Measurements from ENCODE around the gene RNF166.

Gene RNF166

DNA sequence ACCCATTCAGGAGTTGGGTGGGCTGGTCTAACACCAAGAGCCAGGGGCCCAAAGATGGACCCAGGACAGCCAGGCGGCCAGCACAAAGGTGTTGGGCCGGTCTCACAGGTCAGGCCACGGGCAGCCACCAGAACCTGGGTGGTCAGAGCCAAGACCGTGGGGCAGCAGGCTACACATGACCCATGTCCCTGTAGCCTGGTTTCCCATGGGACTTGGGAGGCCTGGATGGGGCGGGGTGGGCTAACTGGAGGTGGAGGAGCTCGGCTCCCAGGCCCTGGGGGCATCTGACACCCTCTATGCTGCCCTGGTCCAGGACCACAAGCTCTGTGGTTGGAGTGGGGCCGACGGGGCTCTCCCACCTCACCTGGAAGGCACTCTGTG, 17.3 kb upstream of the RNF166 start:
- no peak for DNase-seq

DNA sequence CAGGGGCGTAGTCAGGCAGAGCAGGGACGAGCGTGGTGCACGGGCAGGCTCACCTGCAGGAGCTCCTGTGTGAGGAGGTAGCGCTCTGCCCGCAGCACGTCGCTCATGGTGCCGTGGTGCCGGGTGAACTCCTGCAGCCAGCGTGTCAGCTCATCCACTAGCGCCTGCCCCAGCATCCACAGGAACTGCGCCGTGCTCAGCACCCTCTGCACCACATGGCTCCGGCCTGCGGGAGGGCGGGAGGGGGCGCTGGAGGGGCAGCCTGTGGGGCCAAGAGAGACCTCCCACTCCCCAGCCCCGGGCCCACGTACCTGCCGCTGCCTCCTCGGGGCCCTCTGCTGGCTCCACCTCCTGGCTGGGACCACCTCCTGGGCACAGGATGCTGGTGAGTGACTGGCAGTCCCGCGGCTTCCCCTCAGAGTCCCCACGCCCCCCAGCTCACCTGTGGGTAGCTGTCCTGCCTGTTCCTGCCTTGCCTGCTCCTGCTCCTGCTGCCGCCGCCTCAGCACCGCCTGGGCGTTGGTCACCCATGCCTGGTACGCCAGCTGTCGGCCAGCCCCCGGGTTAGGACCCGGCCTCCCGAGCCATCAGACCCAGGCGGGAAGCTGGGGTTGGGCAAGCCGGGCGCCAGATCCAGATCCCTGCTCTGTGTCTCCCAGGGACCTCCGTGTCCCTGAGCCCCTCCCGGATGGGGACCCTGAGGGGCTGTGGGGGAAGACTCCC, 16.7 kb upstream of the RNF166 start:
- DNase-seq, result no peak

GRCh38 chr16:88721815-88722755, 15.9 kb upstream of the RNF166 start:
- no peak for DNase-seq

DNA sequence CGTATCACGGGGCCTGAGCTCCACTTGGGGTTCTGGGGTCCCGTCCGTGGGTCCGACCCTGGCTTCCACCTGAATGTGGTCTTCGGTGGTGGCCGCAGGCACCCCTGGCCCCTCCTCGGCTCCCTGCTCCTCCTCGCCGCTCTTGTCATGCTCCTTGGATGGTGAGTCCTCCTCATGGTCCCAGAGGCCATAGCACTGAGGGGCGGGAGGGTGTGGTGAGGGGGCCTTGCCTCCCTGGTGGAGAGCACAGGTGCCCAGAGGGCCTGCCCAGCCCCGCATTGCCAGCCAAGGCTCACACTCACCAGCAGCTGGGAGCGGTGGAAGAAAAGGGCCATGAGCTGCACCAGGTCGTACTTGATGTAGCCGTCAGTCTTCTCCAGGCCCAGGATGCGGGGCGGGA, 15.0 kb upstream of the RNF166 start:
- no peak for DNase-seq

DNA sequence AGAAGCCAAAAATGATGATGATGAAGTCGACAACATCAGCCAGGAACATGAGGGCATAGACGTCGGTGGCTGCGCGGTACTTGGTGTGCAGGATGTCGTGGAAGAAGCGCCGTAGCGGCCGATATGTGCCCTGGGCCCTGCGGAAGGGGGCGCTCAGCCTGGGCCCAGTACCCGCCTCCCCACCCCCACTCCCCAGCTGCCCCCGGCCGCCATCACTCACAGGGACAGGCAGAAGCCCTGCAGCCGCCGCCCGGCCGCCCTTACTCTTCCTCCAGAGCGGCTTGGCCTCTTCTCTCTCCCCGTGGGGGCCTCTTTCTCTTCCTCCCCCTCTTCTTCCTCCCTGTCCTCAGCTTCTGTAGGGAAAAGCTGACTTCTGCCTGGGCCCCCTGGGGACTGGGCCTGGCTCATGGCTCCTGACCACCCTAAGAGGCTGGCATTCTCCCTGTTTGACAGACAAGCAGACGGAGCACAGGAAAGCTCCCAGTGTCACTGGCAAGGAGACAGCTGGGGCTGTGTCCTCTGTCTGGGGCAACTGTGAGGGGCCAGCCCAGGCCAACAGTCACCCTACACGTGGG, 14.3 kb upstream of the RNF166 start:
- DNase-seq, result no peak

DNA sequence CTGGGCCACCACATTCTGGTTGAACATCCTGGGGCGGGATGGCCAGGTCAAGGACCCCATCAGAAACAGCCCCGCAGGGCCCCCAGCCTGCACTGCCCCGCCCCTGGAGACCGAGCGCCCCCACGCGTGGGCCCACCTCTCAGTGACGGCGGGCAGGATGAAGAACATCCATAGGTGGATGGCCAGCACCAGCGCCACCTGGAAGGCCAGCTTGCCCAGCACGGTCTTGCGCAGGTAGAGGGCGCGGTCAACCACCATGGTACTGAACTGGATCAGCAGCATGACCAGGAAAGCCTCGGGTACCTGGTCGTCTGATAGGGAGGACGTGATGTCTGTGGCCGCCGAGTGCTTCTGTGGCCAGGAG, 13.7 kb upstream of the RNF166 start:
- DNase-seq, result no peak

DNA sequence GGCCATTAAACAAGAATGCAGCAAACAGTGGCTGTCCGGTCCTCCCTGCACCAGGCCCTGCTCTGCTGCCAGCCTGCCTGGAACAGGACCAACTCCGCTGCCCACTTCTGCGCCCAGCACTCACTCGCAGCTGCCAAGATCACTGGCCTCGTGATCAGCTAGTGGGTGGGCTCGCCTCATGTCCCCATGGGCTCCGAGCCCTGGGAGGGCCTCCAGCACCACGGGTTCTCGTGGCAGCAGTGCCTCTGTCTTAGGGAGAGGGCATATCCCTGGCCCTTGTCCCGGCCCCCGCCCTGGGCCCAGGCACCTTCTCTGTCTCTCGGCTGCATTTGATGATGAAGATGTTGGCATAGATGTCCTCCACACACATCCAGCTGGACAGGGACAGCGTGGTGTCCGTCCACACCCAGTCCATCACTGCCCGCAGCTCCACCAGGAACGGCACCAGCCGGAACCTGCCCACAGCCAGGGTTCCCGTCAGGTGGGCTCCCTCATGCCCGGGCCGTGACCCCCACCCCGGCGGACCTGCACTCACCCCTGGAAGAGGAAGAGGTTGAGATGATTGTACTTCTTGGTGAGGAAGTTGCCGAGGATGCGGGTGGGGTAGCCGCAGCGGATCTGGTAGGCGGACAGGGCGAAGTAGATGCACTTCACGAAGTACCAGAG, 13.2 kb upstream of the RNF166 start:
- DNase-seq, result no peak

DNA sequence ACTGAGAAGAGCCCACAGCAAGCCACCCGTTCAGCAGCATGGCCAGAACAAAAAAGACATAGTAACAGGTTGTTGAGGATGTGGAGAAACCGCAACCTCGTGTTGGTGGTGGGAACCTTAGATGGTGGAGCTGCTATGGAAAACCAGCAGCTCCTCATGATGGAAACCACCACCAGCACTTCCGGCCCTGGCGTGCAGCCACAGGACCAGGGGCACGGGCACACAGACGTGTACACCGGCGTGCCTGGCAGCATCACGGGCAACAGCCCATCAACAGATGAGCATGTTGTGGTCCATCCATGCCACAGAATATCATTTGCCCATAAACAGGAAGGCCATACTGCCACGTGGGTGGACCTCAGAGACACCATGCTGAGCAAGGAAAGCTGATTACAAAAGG, 12.0 kb upstream of the RNF166 start:
- no peak for DNase-seq

DNA sequence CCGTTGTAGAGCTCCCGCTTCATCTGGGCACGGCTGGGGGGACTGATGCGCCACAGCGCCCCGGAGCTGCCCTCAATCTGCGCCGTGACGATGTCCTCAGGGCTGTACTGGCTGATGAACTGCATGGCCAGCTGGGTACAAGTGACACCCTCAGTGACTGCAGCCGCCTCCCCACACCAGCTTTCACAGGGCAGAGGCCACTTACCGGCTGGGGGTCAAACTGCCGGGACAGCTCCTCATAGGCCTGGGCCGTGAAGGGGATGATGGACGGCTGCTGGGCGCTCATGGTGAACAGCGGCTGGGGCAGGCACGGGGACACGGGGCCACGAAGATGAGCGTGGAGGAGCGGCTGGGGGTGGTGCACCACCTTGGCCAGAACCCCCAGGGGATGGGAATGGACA, 10.4 kb upstream of the RNF166 start:
- no peak for DNase-seq

GRCh38 chr16:88716201-88716600, 10.0 kb upstream of the RNF166 start:
- DNase-seq, result no peak

DNA sequence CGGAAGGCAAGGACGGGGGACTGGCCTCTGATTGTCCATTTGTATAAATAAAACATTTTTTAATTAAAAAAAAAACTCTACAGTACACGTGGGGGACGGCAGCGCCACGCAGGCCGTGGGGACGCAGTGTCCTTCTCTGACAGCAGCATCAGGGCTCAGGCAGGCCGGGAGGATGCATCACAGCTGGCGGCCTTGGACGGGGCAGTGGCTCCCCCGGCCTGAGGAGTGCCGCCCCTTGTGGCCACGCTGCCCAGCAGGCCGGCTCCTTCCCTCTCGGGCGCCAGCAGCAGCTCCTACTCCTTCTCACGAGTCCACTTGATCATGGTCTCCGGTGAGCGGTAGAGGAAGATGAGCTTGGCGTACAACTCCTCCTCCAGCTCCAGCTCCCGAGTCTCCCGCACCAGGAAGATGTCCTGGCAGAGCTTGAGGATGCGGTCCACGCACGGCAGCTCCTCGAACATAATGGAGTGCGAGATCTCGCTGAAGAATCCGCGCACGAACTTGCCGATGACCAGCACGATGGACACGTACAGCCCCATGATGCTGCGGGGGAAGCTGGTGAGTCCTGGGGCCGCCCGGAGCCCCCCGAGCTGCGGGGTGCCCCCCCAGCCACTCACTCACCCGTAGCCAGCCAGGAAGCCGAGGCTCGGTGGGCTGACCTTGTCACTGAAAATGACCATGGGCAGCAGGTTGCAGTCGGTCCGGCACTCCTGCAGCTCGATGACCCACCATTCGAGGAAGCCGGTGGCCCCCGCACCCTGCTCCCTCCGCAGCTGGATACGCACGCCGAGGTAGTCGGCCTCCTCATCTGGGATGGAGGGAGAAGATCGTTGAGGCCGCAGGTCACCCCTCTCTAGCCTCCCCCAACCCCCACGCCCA, 9.3 kb upstream of the RNF166 start:
- DNase-seq, result no peak

DNA sequence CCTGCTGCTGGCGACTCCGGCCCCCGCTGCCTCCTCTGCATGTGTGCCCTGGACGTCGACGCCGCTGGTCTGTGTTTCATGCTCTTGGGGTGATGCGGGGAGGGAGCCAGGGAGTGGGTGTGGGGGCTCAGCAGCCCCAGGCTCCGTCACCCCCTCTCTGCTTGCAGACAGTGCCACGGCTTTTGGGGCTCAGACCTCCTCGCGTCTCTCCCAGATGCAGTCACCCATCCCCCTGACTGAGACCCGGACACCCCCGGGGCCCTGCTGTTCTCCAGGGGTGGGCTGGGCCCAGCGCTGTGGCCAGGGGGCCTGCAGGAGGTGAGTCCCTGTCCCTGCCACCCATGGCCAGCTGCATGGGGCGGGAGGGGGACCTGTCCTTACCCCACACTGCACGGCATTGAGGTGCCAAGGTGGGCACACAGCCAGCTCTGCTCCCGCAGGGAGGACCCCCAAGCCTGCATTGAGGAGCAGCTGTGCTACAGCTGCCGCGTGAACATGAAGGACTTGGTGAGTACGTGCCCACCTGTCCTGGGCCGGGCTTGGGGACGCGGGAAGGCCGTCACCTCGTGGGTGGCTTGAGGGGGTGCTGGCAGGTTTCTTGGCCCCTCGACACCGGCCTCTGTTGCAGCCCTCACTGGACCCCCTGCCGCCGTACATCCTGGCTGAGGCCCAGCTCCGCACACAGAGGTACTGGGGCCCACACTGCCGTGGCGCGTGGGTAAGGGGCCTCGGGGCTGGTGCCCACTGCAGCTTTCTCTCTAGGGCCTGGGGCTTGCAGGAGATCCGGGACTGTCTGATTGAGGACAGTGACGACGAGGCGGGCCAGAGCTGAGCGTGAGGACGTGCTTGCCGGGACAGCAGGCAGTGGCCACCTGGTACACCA, 8.5 kb upstream of the RNF166 start:
- no peak for DNase-seq

DNA sequence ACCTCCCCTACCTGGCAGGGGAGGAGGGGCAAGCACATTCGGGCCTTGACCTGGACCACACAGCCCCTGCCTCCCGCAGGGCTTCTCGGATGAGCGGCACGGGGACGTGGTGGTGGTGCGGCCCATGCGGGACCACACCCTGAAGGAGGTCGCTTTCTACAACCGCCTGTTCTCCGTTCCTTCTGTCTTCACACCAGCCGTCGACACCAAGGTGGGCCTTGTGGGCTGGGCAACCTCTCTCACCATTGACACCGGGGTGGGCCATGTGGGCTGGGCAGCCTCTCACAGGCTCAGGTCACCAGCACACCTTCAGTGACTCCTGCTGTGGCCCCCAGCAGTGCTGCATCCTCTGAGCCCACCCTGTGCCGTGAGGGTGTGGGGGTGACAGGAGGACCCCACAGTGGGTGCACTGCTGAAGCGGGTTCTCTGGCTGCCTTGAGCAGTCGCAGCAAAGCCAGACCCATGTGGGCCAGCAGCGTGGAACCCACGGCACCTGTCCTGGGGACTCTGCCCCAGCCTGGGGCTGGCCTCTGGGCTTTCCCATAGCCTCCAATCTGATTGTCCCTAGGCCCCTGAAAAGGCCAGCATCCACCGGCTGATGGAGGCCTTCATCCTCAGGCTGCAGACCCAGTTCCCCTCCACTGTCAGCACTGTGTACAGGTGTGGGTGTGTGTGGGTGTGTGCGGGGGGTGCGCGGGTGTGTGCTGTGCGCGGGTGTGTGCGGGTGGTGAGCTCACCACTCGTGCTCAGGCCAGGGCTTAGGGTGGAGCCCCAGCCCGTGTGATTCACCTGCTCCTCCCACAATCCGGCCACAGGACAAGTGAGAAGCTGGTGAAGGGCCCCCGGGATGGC, 7.6 kb upstream of the RNF166 start:
- no peak for DNase-seq

GRCh38 chr16:88713054-88713453, 6.8 kb upstream of the RNF166 start:
- DNase-seq, result no peak

DNA sequence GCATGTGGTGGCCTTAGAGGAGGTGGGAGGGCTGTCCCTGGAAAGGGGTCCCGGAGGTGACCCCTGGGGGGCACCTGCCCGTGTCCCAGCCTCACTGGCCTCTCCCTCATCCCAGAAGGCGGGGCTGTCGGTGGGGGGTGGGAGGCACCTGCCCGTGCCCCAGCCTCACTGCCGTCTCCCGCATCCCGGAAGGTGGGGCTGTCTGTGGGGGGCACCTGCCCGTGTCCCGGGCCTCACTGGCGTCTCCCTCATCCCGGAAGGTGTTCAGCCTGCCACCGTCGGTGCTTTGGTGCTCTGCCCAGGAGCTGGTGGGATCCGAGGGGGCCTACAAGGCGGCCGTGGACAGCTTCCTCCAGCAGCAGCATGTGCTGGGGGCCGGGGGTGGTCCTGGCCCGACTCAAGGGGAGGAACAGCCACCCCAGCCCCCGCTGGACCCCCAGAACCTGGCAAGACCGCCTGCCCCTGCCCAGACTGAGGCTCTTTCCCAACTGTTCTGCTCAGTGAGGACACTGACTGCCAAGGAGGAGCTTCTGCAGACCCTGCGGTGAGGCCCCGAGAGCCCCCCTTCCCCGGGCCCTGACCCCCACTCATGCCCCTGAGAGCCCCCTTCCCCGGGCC, 6.3 kb upstream of the RNF166 start:
- no peak for DNase-seq

DNA sequence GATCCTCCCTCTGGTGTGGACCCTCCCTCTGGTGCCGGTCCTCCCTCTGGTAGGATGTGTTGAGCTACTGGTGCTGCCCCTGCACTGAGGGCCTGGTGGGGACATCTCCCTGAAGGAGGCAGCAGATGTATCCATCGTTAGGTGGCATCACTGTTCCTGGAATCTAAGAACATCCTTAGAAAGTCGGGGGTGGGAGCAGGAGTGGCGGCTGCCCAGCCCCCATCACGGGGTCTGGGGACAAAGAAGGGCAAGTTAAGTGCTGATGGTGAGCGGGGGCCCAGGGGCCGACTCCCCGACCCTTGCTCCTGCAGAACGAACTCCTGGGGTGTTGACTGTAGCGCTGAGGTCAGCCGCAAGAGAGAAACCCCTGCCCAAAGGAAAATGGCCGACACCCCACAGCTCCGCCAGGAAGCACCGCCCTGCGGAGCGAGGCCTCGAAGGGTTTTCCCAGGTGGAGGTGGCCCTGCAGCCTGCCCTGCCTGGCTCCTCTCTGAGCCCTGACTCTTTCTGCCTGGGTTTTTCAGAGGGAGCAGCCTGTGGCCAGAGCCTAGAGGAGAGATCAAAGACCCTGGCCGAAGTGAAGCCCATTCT, 5.6 kb upstream of the RNF166 start:
- no peak for DNase-seq

GRCh38 chr16:88710556-88710955, 4.3 kb upstream of the RNF166 start:
- no peak for DNase-seq

- DNase-seq, result no peak
Observed at GRCh38 chr16:88706965-88707826, 988 bp upstream of the RNF166 start.
